HEK293 (cell line): ENCODE results near the gene PRKD1.

Source experiments
- CTCF ChIA-PET: fragments of 350-600 bp; formaldehyde crosslinking; extraction: SDS; loops from one replicate; lab custom pipeline; 2021; ENCODE audit warnings: antibody characterized with exemption; lab: Yijun Ruan, JAX
- POLR2A ChIA-PET: fragments of 300-600 bp; formaldehyde crosslinking; extraction: SDS; loops from one replicate; lab custom pipeline; 2020; ENCODE audit warnings: antibody characterized with exemption, inconsistent platforms; lab: Yijun Ruan, JAX
- H3K27ac ChIP-seq: fragments of 200-500 bp; sonication (Bioruptor generic); 2 replicates; pipeline ENCODE4 v1.5.1; 2014; ENCODE audit warnings: low read depth, low read length, control low read depth, inconsistent platforms; ENCODE audit errors: extremely low read depth
- H3K36me3 ChIP-seq, 2 experiments: fragments of 200-500 bp in 1 of 2; sonication (Bioruptor generic) in 1 of 2; 1 replicate in 1 of 2; 2 replicates in 1 of 2; pipeline ENCODE4 v1.5.1; 2014 to 2017; ENCODE audit warnings: inconsistent platforms in 2 of 2, low read length in 2 of 2; ENCODE audit not compliant: control insufficient read depth in 2 of 2, insufficient read depth in 1 of 2
- H3K4me1 ChIP-seq: fragments of 200-500 bp; sonication (Bioruptor generic); 2 replicates; pipeline ENCODE4 v1.5.1; 2014; ENCODE audit warnings: mild to moderate bottlenecking, low read length, inconsistent platforms; ENCODE audit not compliant: control insufficient read depth, insufficient read depth
- H3K4me3 ChIP-seq: 2 replicates; pipeline ENCODE4 v1.5.1; 2011; ENCODE audit warnings: low read depth, mild to moderate bottlenecking, control low read depth, low read length, moderate library complexity
- H3K9me3 ChIP-seq: fragments of 200-500 bp; sonication (Bioruptor generic); 2 replicates; pipeline ENCODE4 v1.5.1; 2014; ENCODE audit warnings: low read depth, low read length, inconsistent platforms; ENCODE audit not compliant: control insufficient read depth, insufficient read depth
- HIC1 ChIP-seq: fragments of 450-650 bp; formaldehyde crosslinking; IDR thresholded peaks from 2 replicates; pipeline ENCODE4 v1.5.1; 2016; ENCODE audit warnings: missing biosample characterization, missing genetic modification characterization
- KLF16 ChIP-seq: fragments of 450-650 bp; formaldehyde crosslinking; IDR thresholded peaks from 2 replicates; pipeline ENCODE4 v1.5.1; 2017; ENCODE audit warnings: missing biosample characterization, missing genetic modification characterization
- RBAK ChIP-seq: fragments of 450-650 bp; formaldehyde crosslinking; IDR thresholded peaks from 2 replicates; pipeline ENCODE4 v1.5.1; 2016; ENCODE audit warnings: missing biosample characterization, missing genetic modification characterization
- TRIM28 ChIP-seq: IDR thresholded peaks from 2 replicates; pipeline ENCODE4 v1.6.1; 2011; ENCODE audit warnings: low read length, control low read depth, borderline replicate concordance
- ZBTB21 ChIP-seq: fragments of 450-650 bp; formaldehyde crosslinking; IDR thresholded peaks from 2 replicates; pipeline ENCODE4 v1.5.1; 2017; ENCODE audit warnings: missing biosample characterization, missing genetic modification characterization
- ZFP37 ChIP-seq: fragments of 450-650 bp; formaldehyde crosslinking; IDR thresholded peaks from 2 replicates; pipeline ENCODE4 v1.5.1; 2016; ENCODE audit warnings: missing biosample characterization, missing genetic modification characterization
- ZFP69B ChIP-seq: fragments of 450-650 bp; formaldehyde crosslinking; IDR thresholded peaks from 2 replicates; pipeline ENCODE4 v1.5.1; 2016; ENCODE audit warnings: missing biosample characterization, missing genetic modification characterization
- ZNF112 ChIP-seq: fragments of 450-650 bp; formaldehyde crosslinking; IDR thresholded peaks from 2 replicates; pipeline ENCODE4 v1.5.0; 2017; ENCODE audit warnings: missing biosample characterization, missing genetic modification characterization
- ZNF155 ChIP-seq: fragments of 450-650 bp; formaldehyde crosslinking; IDR thresholded peaks from 2 replicates; pipeline ENCODE4 v1.5.1; 2016; ENCODE audit warnings: missing biosample characterization, missing genetic modification characterization
- ZNF16 ChIP-seq: fragments of 450-650 bp; formaldehyde crosslinking; IDR thresholded peaks from 2 replicates; pipeline ENCODE4 v1.5.1; 2016; ENCODE audit warnings: low read depth, missing biosample characterization, missing genetic modification characterization
- ZNF18 ChIP-seq: fragments of 450-650 bp; formaldehyde crosslinking; IDR thresholded peaks from 2 replicates; pipeline ENCODE4 v1.5.1; 2016; ENCODE audit warnings: missing biosample characterization, missing genetic modification characterization
- ZNF274 ChIP-seq, 2 experiments: fragments of 200-500 bp in 1 of 2; fragments of 450-650 bp in 1 of 2; sonication (Bioruptor generic) in 1 of 2; formaldehyde crosslinking in 1 of 2; IDR thresholded peaks; 2 replicates each; pipeline versions ENCODE4 v1.5.1 to v1.6.1; 2014 to 2016; ENCODE audit warnings: borderline replicate concordance in 1 of 2, inconsistent platforms in 1 of 2, low read length in 1 of 2, missing biosample characterization in 1 of 2, missing genetic modification characterization in 1 of 2
- ZNF366 ChIP-seq: fragments of 450-650 bp; formaldehyde crosslinking; conservative IDR thresholded peaks from 2 replicates; pipeline ENCODE4 v1.5.1; 2016; ENCODE audit warnings: missing biosample characterization, missing genetic modification characterization
- ZNF433 ChIP-seq: fragments of 450-650 bp; formaldehyde crosslinking; IDR thresholded peaks from 2 replicates; pipeline ENCODE4 v1.5.1; 2016; ENCODE audit warnings: missing biosample characterization, missing genetic modification characterization, low read depth
- ZNF513 ChIP-seq: fragments of 450-650 bp; IDR thresholded peaks from 2 replicates; pipeline ENCODE4 v1.5.1; 2018; ENCODE audit warnings: missing biosample characterization, missing genetic modification characterization
- ZNF514 ChIP-seq: fragments of 450-650 bp; formaldehyde crosslinking; IDR thresholded peaks from 2 replicates; pipeline ENCODE4 v1.5.1; 2016; ENCODE audit warnings: missing biosample characterization, missing genetic modification characterization
- ZNF530 ChIP-seq: fragments of 450-650 bp; formaldehyde crosslinking; IDR thresholded peaks from 2 replicates; pipeline ENCODE4 v1.5.1; 2016; ENCODE audit warnings: low read depth, missing biosample characterization, missing genetic modification characterization
- ZNF600 ChIP-seq: fragments of 450-650 bp; formaldehyde crosslinking; IDR thresholded peaks from 2 replicates; pipeline ENCODE4 v1.5.1; 2016; ENCODE audit warnings: missing biosample characterization, missing genetic modification characterization
- ZNF621 ChIP-seq: fragments of 450-650 bp; formaldehyde crosslinking; IDR thresholded peaks from 2 replicates; pipeline ENCODE4 v1.5.1; 2017; ENCODE audit warnings: missing biosample characterization, missing genetic modification characterization
- ZNF76 ChIP-seq: fragments of 450-650 bp; formaldehyde crosslinking; IDR thresholded peaks from 2 replicates; pipeline ENCODE4; 2016; ENCODE audit warnings: low read depth, missing biosample characterization, missing genetic modification characterization, borderline replicate concordance
- ZNF837 ChIP-seq: fragments of 450-650 bp; formaldehyde crosslinking; IDR thresholded peaks from 2 replicates; pipeline ENCODE4 v1.5.1; 2016; ENCODE audit warnings: missing biosample characterization, missing genetic modification characterization
- TF ChIP-seq, protein P1 (sequence below): fragments of 450-650 bp; formaldehyde crosslinking; optimal IDR thresholded peaks from 2 replicates; pipeline ENCODE3; 2016; ENCODE audit warnings: missing biosample characterization, mild to moderate bottlenecking, missing genetic modification characterization
- TF ChIP-seq, protein P2 (sequence below): fragments of 450-650 bp; formaldehyde crosslinking; IDR thresholded peaks from 2 replicates; pipeline ENCODE4 v1.5.1; 2016; ENCODE audit warnings: missing biosample characterization, missing genetic modification characterization
- TF ChIP-seq, protein P3 (sequence below): fragments of 450-650 bp; formaldehyde crosslinking; IDR thresholded peaks from 2 replicates; pipeline ENCODE4 v1.5.1; 2017; ENCODE audit warnings: missing biosample characterization, mild to moderate bottlenecking, missing genetic modification characterization, moderate library complexity

Gene PRKD1

GRCh38 chr14:29722831-29723230 is 204.8 kb downstream of the PRKD1 start:
- ChIA-PET CTCF (interaction anchor here (1.2 kb wide), 1 partner anchor 492 kb away, joined by 3 read pairs; no protein-coding TSS in a partner anchor), POLR2A (no interaction called here)
- Histone ChIP-seq H3K9me3 (no peaks in the 10 kb centered on the region), H3K27ac (no peak overlapping the region), H3K4me3 (no peak overlapping the region), H3K4me1 (peaks cover 13% of the 10 kb centered on the region), H3K36me3 (no peaks in the 10 kb centered on the region)
- no peak for TF ChIP-seq ZNF514 (tag by site-specific recombination)
- TF ChIP-seq ZFP69B (tag by site-specific recombination): no peak
- TF ChIP-seq TRIM28: no peak
- no peak for TF ChIP-seq ZNF433 (tag by site-specific recombination)
- TF ChIP-seq RBAK (tag by site-specific recombination): no peak
- no peak for TF ChIP-seq ZNF530 (tag by site-specific recombination)
- TF ChIP-seq ZNF18 (tag by site-specific recombination): no peak
- TF ChIP-seq, protein P1, sequence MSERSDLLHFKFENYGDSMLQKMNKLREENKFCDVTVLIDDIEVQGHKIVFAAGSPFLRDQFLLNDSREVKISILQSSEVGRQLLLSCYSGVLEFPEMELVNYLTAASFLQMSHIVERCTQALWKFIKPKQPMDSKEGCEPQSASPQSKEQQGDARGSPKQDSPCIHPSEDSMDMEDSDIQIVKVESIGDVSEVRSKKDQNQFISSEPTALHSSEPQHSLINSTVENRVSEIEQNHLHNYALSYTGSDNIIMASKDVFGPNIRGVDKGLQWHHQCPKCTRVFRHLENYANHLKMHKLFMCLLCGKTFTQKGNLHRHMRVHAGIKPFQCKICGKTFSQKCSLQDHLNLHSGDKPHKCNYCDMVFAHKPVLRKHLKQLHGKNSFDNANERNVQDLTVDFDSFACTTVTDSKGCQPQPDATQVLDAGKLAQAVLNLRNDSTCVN (tag by site-specific recombination): no peak
- no peak for TF ChIP-seq ZNF155
- no peak for TF ChIP-seq ZNF112
- TF ChIP-seq ZNF366 (tag by site-specific recombination): no peak
- no peak for TF ChIP-seq ZBTB21
- TF ChIP-seq ZNF600 (tag by site-specific recombination): no peak
- TF ChIP-seq ZNF837 (tag by site-specific recombination): no peak

- Histone ChIP-seq H3K4me1 (peaks cover 13% of the 10 kb centered on the region), H3K9me3 (no peaks in the 10 kb centered on the region), H3K36me3 (no peaks in the 10 kb centered on the region), H3K4me3 (no peak overlapping the region), H3K27ac (no peak overlapping the region)
- ChIA-PET POLR2A (no interaction called here), CTCF (interaction anchor here (0.7 kb wide), 1 partner anchor 140 kb away, joined by 3 read pairs; no protein-coding TSS in a partner anchor)
- TF ChIP-seq HIC1 (tag by site-specific recombination): no peak
- TF ChIP-seq ZNF274 (IDR thresholded peaks at IDR 0.05; ENCODE audit: low read length): no peak
- TF ChIP-seq ZNF274 (tag by site-specific recombination; IDR thresholded peaks at IDR 0.05; ENCODE audit: borderline replicate concordance): no peak
- TF ChIP-seq ZNF76: no peak
- no peak for TF ChIP-seq KLF16 (tag by site-specific recombination)
- TF ChIP-seq ZNF621: no peak
- TF ChIP-seq, protein P2, sequence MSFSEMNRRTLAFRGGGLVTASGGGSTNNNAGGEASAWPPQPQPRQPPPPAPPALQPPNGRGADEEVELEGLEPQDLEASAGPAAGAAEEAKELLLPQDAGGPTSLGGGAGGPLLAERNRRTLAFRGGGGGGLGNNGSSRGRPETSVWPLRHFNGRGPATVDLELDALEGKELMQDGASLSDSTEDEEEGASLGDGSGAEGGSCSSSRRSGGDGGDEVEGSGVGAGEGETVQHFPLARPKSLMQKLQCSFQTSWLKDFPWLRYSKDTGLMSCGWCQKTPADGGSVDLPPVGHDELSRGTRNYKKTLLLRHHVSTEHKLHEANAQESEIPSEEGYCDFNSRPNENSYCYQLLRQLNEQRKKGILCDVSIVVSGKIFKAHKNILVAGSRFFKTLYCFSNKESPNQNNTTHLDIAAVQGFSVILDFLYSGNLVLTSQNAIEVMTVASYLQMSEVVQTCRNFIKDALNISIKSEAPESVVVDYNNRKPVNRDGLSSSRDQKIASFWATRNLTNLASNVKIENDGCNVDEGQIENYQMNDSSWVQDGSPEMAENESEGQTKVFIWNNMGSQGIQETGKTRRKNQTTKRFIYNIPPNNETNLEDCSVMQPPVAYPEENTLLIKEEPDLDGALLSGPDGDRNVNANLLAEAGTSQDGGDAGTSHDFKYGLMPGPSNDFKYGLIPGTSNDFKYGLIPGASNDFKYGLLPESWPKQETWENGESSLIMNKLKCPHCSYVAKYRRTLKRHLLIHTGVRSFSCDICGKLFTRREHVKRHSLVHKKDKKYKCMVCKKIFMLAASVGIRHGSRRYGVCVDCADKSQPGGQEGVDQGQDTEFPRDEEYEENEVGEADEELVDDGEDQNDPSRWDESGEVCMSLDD (tag by site-specific recombination): no peak
- no peak for TF ChIP-seq ZNF16 (tag by site-specific recombination)
- no peak for TF ChIP-seq ZNF513 (tag by site-specific recombination)
- no peak for TF ChIP-seq ZNF433 (tag by site-specific recombination)
- TF ChIP-seq, protein P3, sequence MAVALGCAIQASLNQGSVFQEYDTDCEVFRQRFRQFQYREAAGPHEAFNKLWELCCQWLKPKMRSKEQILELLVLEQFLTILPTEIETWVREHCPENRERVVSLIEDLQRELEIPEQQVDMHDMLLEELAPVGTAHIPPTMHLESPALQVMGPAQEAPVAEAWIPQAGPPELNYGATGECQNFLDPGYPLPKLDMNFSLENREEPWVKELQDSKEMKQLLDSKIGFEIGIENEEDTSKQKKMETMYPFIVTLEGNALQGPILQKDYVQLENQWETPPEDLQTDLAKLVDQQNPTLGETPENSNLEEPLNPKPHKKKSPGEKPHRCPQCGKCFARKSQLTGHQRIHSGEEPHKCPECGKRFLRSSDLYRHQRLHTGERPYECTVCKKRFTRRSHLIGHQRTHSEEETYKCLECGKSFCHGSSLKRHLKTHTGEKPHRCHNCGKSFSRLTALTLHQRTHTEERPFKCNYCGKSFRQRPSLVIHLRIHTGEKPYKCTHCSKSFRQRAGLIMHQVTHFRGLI (tag by site-specific recombination): no peak
- no peak for TF ChIP-seq ZFP37 (tag by site-specific recombination)
These were observed 206.1 kb downstream of the PRKD1 start for GRCh38 chr14:29721586-29721985.
